ENCODE results near the gene DNAJC9.

- TF ChIP-seq CTCF (IDR thresholded peaks at IDR 0.05) (no peak), POLR2A (IDR thresholded peaks at IDR 0.05) (no peak)
These were observed 34.0 kb upstream of the DNAJC9 start for GRCh38 chr10:73281097-73281496.

Measured in thyroid gland (tissue), 4 donors.